ENCODE measurements around the gene KIF16B. TPM values are rescaled to one million over a fixed set of nuclear protein-coding genes. Genes with fewer than 3 reads are reported as not detected.
A peak's percentile ranks its signal among the peaks of the same experiment; 100 is the strongest.

Gene KIF16B
- total and polyA plus RNA-seq, 4 experiments from 2014 or later, result 3.2 to 12.0 (median 10.0) TPM

GRCh38 chr20:16299897-16300296, 273.4 kb downstream of the KIF16B start:
- Histone ChIP-seq H3K9me3 (ENCODE audit: control insufficient read depth in 1 of 2, low read length in 2 of 2) (peaks cover 0 to 4% of the 10 kb centered on the region in 2 donors), H3K4me1 (ENCODE audit: insufficient read depth, low read length) (no peaks in the 10 kb centered on the region), H3K27ac (ENCODE audit: low read depth, low read length) (no peak overlapping the region), H3K4me3 (ENCODE audit: low read length in 2 of 2) (no peak overlapping the region), H3K27me3 (ENCODE audit: insufficient read depth, low read length) (no peaks in the 10 kb centered on the region), H3K36me3 (ENCODE audit: insufficient read depth, low read length) (no peaks in the 10 kb centered on the region)
- Mint-ChIP-seq H3K9me3 (peaks cover 0 to 40% (median 24%) of the 10 kb centered on the region in 8 donors), H3K27me3 (no peaks in the 10 kb centered on the region), H3K36me3 (peaks cover 48 to 73% of the 10 kb centered on the region in 2 donors), H3K27ac (no peak overlapping the region), H3K4me3 (no peak overlapping the region), H3K4me1 (no peaks in the 10 kb centered on the region)
- intact Hi-C loops (cut with micrococcal nuclease), result no loop called here
- POLR2A ChIA-PET (ENCODE audit: partially characterized antibody), result no interaction called here
- DNase-seq, result no peak
- CTCF ChIA-PET (ENCODE audit: partially characterized antibody), result no interaction called here

- peaks cover 30 to 49% of the 10 kb centered on the region in 2 donors for H3K36me3 Mint-ChIP-seq
- Histone ChIP-seq H3K4me1 (ENCODE audit: insufficient read depth, low read length) (no peaks in the 10 kb centered on the region), H3K9me3 (ENCODE audit: control insufficient read depth in 1 of 2, low read length in 2 of 2) (no peaks in the 10 kb centered on the region), H3K4me3 (ENCODE audit: low read length in 2 of 2) (no peak overlapping the region), H3K27ac (ENCODE audit: low read depth, low read length) (no peak overlapping the region), H3K36me3 (ENCODE audit: insufficient read depth, low read length) (no peaks in the 10 kb centered on the region), H3K27me3 (ENCODE audit: insufficient read depth, low read length) (no peaks in the 10 kb centered on the region)
- DNase-seq, result no peak
- no peaks in the 10 kb centered on the region for H3K4me1 Mint-ChIP-seq
- intact Hi-C loops (cut with micrococcal nuclease), result no loop called here
- peaks cover 0 to 15% (median 6%) of the 10 kb centered on the region in 8 donors for H3K9me3 Mint-ChIP-seq
- H3K27me3 Mint-ChIP-seq, result no peaks in the 10 kb centered on the region
- H3K27ac Mint-ChIP-seq, result no peak overlapping the region
- CTCF ChIA-PET (ENCODE audit: partially characterized antibody), result no interaction called here
- H3K4me3 Mint-ChIP-seq, result no peak overlapping the region
- POLR2A ChIA-PET (ENCODE audit: partially characterized antibody), result no interaction called here
Observed at GRCh38 chr20:16296931-16297330, 276.3 kb downstream of the KIF16B start.

GRCh38 chr20:16295534-16295933, 277.7 kb downstream of the KIF16B start:
- POLR2A ChIA-PET (ENCODE audit: partially characterized antibody), result no interaction called here
- H3K27me3 Mint-ChIP-seq, result no peaks in the 10 kb centered on the region
- DNase-seq, result no peak
- H3K27ac Mint-ChIP-seq, result no peak overlapping the region
- H3K4me1 ChIP-seq (ENCODE audit: insufficient read depth, low read length), result no peaks in the 10 kb centered on the region
- intact Hi-C loops (cut with micrococcal nuclease), result no loop called here
- no peaks in the 10 kb centered on the region for H3K27me3 ChIP-seq (ENCODE audit: insufficient read depth, low read length)
- H3K36me3 Mint-ChIP-seq, result peaks cover 24 to 42% of the 10 kb centered on the region in 2 donors
- H3K4me3 Mint-ChIP-seq, result no peak overlapping the region
- H3K27ac ChIP-seq (ENCODE audit: low read depth, low read length), result no peak overlapping the region
- no peaks in the 10 kb centered on the region for H3K36me3 ChIP-seq (ENCODE audit: insufficient read depth, low read length)
- H3K9me3 ChIP-seq (ENCODE audit: control insufficient read depth in 1 of 2, low read length in 2 of 2), result no peaks in the 10 kb centered on the region
- peaks cover 0 to 6% (median 3%) of the 10 kb centered on the region in 8 donors for H3K9me3 Mint-ChIP-seq
- no peak overlapping the region for H3K4me3 ChIP-seq (ENCODE audit: low read length in 2 of 2)
- CTCF ChIA-PET (ENCODE audit: partially characterized antibody), result no interaction called here
- H3K4me1 Mint-ChIP-seq, result no peaks in the 10 kb centered on the region

GRCh38 chr20:16293590-16293989, 279.7 kb downstream of the KIF16B start:
- Histone ChIP-seq H3K9me3 (ENCODE audit: control insufficient read depth in 1 of 2, low read length in 2 of 2) (no peaks in the 10 kb centered on the region), H3K27ac (ENCODE audit: low read depth, low read length) (no peak overlapping the region), H3K4me3 (ENCODE audit: low read length in 2 of 2) (no peak overlapping the region), H3K36me3 (ENCODE audit: insufficient read depth, low read length) (no peaks in the 10 kb centered on the region), H3K27me3 (ENCODE audit: insufficient read depth, low read length) (no peaks in the 10 kb centered on the region), H3K4me1 (ENCODE audit: insufficient read depth, low read length) (no peaks in the 10 kb centered on the region)
- Mint-ChIP-seq H3K4me3 (no peak overlapping the region), H3K9me3 (peaks cover 0 to 14% (median 3%) of the 10 kb centered on the region in 8 donors), H3K27ac (no peak overlapping the region), H3K36me3 (peaks cover 32 to 48% of the 10 kb centered on the region in 2 donors), H3K4me1 (no peaks in the 10 kb centered on the region), H3K27me3 (no peaks in the 10 kb centered on the region)
- POLR2A ChIA-PET (ENCODE audit: partially characterized antibody), result no interaction called here
- DNase-seq, result no peak
- intact Hi-C loops (cut with micrococcal nuclease), result no loop called here
- CTCF ChIA-PET (ENCODE audit: partially characterized antibody), result no interaction called here

GRCh38 chr20:16292226-16292880, 280.9 kb downstream of the KIF16B start:
- Mint-ChIP-seq H3K4me3 (no peak overlapping the region), H3K27me3 (no peaks in the 10 kb centered on the region), H3K4me1 (no peaks in the 10 kb centered on the region), H3K36me3 (peaks cover 30 to 38% of the 10 kb centered on the region in 2 donors), H3K9me3 (peaks cover 0 to 14% (median under 1%) of the 10 kb centered on the region in 8 donors), H3K27ac (no peak overlapping the region)
- no peak overlapping the region for H3K4me3 ChIP-seq (ENCODE audit: low read length in 2 of 2)
- H3K27me3 ChIP-seq (ENCODE audit: insufficient read depth, low read length), result no peaks in the 10 kb centered on the region
- intact Hi-C loops (cut with micrococcal nuclease), result no loop called here
- no peaks in the 10 kb centered on the region for H3K9me3 ChIP-seq (ENCODE audit: control insufficient read depth in 1 of 2, low read length in 2 of 2)
- no peak for DNase-seq
- ChIA-PET CTCF (ENCODE audit: partially characterized antibody) (no interaction called here), POLR2A (ENCODE audit: partially characterized antibody) (no interaction called here)
- H3K4me1 ChIP-seq (ENCODE audit: insufficient read depth, low read length), result no peaks in the 10 kb centered on the region
- H3K27ac ChIP-seq (ENCODE audit: low read depth, low read length), result no peak overlapping the region
- no peaks in the 10 kb centered on the region for H3K36me3 ChIP-seq (ENCODE audit: insufficient read depth, low read length)

DNA sequence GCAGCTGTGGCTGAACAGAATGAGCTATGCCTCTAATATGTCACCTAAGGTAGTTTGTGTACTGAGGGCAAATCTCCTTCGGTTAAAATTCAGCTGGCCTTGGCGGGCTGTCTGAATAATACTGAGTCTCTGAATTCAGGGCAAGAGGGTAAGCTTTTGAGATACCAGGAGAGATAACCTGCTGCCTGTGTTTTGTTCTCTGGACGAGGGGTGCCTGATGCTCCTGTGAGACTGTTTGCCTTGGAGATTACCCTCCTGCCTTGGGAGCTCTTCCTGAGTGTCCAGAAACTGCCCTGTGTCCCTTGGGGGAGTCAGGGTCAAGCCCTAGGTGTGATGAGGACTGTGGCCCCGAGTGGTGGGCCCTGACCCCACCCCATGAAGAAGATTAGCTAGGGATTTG, 282.9 kb downstream of the KIF16B start:
- no peak for DNase-seq
- H3K9me3 Mint-ChIP-seq, result peaks cover 0 to 16% (median under 1%) of the 10 kb centered on the region in 8 donors
- no peaks in the 10 kb centered on the region for H3K4me1 ChIP-seq (ENCODE audit: insufficient read depth, low read length)
- H3K4me1 Mint-ChIP-seq, result no peaks in the 10 kb centered on the region
- H3K27me3 Mint-ChIP-seq, result no peaks in the 10 kb centered on the region
- H3K36me3 Mint-ChIP-seq, result peaks cover 31 to 35% of the 10 kb centered on the region in 2 donors
- H3K27ac Mint-ChIP-seq, result peak overlapping the region in 1 of 7 donors; percentile 17
- ChIA-PET CTCF (ENCODE audit: partially characterized antibody) (no interaction called here), POLR2A (ENCODE audit: partially characterized antibody) (no interaction called here)
- intact Hi-C loops (cut with micrococcal nuclease), result no loop called here
- no peak overlapping the region for H3K4me3 Mint-ChIP-seq
- H3K4me3 ChIP-seq (ENCODE audit: low read length in 2 of 2), result no peak overlapping the region
- no peaks in the 10 kb centered on the region for H3K9me3 ChIP-seq (ENCODE audit: control insufficient read depth in 1 of 2, low read length in 2 of 2)
- H3K36me3 ChIP-seq (ENCODE audit: insufficient read depth, low read length), result no peaks in the 10 kb centered on the region
- H3K27me3 ChIP-seq (ENCODE audit: insufficient read depth, low read length), result no peaks in the 10 kb centered on the region
- no peak overlapping the region for H3K27ac ChIP-seq (ENCODE audit: low read depth, low read length)

DNA sequence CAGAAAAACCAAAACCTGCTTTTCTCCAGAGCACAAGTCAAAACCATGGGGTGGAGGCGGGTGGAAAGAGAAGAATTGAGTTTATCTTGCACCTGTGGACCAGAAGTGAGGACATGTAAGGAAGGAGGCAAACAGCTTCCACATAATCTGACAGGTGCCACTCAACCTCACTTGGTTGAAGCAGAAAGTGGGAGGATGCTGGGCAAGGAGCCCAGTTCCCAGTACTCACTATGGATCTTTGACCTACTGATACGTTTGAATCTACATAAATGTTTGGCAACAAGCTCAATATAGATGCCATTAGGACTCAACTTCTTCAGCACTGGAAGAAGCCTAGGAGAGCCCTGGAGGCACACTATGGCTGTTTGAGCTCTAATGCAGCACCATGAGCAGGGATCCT, 285.5 kb downstream of the KIF16B start:
- H3K9me3 Mint-ChIP-seq, result peaks cover 0 to 17% (median 3%) of the 10 kb centered on the region in 8 donors
- Histone ChIP-seq H3K36me3 (ENCODE audit: insufficient read depth, low read length) (no peaks in the 10 kb centered on the region), H3K4me3 (ENCODE audit: low read length in 2 of 2) (no peak overlapping the region), H3K27ac (ENCODE audit: low read depth, low read length) (no peak overlapping the region), H3K9me3 (ENCODE audit: control insufficient read depth in 1 of 2, low read length in 2 of 2) (no peaks in the 10 kb centered on the region), H3K27me3 (ENCODE audit: insufficient read depth, low read length) (no peaks in the 10 kb centered on the region), H3K4me1 (ENCODE audit: insufficient read depth, low read length) (no peaks in the 10 kb centered on the region)
- no peak overlapping the region for H3K27ac Mint-ChIP-seq
- no peaks in the 10 kb centered on the region for H3K4me1 Mint-ChIP-seq
- H3K36me3 Mint-ChIP-seq, result peaks cover 45 to 55% of the 10 kb centered on the region in 2 donors
- ChIA-PET CTCF (ENCODE audit: partially characterized antibody) (no interaction called here), POLR2A (ENCODE audit: partially characterized antibody) (no interaction called here)
- no peaks in the 10 kb centered on the region for H3K27me3 Mint-ChIP-seq
- H3K4me3 Mint-ChIP-seq, result no peak overlapping the region
- no peak for DNase-seq
- intact Hi-C loops (cut with micrococcal nuclease), result no loop called here
